HL-60/S4 treated with retinoic acid at 250 ng/mL for 4 days and 3 days (cell line): ENCODE measurements around the gene HEPACAM2.

Experiments used
- in situ Hi-C: fragments of 300-500 bp; cut with MboI; formaldehyde crosslinking; loops from 2 replicates; pipeline ENCODE4 v1.7.0; 2022; ENCODE audit warnings: low sequenced_read_pairs

HEPACAM2 gene

DNA sequence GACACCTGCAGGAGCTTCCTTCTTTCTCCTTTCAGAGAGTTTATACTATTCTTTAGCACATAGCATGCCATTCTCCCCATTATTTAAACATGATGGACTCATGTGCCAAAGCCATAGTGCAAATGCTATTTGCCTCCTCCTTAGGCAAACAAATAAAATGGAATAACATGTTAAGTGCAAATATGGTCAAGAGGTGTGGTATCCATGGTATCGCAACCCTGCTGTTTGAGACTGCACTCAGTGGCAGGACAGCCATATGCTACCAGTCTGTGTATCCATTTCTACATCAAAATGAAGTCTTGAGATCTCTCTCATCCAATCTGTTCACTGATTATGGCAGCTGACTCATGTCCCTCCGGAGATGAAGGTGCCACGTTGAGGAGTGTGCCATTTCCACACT is 22.8 kb downstream of the HEPACAM2 start:
- in situ Hi-C loops = no loop called here

DNA sequence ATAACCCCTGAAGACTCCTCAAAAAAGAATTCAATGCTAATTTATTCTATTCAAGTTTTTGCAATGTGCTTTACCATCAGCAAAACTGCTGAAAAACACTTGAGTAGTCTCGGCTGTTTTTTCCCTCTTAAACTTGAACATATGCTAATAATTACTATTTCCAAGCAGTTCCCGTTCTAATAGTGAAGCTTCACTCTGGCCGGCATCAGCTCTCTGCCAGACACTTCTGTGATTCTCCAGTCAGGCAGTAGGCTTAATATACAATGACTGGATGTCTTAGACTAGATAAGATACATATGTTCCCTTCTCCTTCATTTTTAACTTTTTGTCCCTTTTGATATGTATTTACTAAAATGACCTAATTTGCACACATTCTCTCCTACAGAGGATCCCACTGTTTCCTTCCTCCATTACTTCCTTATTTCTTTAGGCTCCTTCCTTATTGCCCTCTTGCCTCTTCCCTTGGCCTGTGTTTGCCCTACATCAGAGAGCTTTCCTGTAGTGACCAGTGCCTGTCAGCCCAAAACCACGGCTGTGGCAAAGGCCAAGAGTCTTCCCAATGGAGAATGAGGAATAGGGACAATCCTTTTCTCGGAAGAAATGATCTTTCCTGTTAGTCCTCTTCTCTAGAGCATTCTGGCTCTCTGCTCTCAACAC is 23.5 kb downstream of the HEPACAM2 start:
- in situ Hi-C loops = no loop called here

DNA sequence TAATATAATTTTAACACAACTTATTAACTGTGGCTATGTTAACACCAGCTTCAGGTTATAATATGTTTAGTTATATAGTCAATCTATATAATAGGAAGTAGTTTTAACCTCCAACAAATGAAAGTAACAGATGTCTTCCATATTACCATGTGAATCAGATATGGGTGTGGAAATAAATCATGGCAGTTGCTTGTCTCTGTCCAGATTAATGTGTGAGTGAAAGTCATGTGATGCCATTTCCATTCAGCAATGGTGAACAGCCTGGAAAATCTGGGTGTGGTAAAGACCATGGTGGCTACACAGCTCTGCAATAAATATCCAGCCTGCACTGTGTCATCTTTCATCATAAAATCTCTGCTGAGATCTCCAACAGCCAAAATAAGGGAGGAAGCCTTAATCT is 27.8 kb downstream of the HEPACAM2 start:
- in situ Hi-C loops = no loop called here

DNA sequence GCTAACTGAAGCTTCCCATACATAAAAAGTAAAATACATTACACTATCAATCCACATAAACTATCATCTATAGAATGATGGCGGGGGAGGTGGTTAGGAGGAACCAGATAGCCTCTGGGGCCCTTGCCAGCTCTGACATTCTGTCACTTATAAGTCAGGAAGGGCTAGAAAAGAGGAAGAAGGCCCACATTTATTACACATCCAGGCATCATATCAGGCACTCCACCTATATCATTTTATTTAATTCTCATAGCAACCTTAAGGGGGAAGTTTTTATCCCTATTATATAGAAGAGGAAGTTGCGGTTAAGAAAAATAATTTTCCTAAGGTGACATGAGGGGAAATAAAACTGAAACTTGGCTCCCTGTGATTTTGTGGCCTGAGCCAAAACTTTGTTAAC is 29.9 kb downstream of the HEPACAM2 start:
- in situ Hi-C loops = no loop called here

DNA sequence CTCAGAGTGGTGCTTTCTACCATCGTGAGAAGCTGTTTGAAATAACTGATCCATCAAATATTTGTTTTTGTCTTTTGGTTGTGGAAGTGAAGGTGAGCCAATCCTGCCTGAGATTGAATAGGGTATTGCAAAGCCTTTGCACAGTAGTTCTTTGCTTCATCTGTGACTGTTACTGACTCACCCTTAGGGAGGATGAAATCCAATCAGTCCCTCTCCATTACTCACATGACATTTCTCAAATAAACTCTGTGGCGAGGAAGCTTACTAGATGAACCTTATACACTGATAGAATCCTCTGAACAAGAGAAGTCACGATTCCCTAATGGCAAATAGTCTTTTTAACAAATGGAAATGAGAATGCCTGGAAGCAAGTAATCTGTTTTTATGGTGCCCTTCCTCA is 31.9 kb downstream of the HEPACAM2 start:
- in situ Hi-C loops = no loop called here

DNA sequence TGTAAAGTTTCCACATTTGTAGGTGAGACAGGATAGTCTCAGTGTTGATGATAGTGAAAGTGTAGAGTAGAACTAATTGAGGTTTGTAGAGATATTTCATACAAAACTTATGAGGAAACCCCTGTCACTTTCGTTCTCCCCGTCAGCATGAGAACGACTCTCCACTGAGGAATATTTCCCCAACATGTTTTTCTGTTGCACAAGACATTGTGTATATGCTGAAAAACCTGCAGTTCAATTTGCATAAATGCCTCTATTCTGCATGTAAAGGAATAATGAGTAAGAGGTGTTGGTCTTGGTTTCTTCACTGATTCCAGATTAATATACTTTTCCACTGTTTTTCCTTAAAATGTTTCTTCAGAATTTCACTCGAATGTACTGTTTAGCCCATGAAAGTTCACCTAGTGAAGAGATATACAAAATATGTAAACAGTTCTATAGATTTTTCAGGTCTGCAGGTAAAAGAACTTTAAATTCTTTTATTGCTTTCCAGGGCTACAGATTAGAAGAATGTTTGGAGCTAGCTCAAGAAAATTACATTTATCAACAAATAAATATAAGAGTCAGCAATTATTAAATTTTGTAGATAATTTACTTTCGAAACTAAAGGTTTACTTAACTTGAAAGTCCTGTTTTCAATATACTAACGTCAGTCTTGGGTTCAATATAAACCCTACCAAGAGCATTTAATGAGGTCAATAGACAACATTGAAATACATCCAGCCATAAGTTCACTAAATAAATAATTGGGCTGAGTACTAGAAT is 37.2 kb downstream of the HEPACAM2 start:
- in situ Hi-C loops = no loop called here

DNA sequence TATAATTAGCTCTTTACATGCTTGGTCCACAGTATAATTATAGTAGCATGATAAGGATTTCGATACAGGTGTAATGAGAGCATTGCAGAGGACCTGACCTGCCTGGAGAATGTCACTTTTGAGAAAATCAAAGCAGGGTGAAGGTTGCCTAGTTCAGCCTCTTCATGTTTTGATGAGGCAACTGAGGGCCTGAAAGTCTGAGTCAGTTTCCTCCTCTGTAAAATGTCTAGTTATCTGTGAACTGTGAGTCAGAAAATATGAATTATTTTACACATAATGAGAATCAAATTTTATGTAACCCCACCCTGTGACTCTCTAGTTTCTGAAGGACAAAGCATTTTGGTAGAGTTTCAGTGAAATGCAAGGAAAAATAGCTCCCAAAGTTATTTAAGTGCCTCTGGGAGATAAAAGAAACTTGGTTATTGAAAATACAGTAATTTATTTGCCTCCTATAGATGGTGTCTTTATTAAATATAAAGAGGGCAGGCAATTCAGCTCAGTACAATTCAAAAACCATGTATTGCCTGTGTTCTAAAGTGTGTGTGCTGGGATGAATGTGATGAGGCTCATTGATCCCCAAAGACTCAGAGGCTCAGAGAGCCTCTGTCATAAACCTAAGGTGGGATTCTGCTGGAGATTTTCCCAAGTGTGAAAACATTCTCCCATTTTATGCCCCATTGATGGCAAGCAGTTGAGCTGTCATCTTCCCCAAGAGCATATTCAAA is 40.8 kb downstream of the HEPACAM2 start:
- in situ Hi-C loops = no loop called here

DNA sequence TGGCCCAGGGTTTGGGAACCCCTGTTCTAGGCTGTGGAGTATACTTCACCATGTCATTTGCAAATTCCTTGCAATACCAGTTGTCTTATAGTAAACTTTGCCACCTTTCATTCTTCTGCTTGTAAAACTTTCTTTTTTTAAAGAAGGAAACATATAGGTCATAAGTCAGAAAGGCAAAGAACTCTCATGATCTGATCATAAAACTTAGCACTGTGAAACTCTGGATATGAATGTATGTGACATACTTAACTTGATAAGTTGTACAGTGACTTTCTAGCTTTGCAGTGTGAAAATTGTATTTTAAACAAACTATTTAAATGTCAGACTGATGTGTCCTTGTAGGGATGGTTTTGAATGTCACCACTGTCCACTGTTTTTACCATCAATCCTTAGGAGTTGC is 47.1 kb downstream of the HEPACAM2 start:
- in situ Hi-C loops = no loop called here

DNA sequence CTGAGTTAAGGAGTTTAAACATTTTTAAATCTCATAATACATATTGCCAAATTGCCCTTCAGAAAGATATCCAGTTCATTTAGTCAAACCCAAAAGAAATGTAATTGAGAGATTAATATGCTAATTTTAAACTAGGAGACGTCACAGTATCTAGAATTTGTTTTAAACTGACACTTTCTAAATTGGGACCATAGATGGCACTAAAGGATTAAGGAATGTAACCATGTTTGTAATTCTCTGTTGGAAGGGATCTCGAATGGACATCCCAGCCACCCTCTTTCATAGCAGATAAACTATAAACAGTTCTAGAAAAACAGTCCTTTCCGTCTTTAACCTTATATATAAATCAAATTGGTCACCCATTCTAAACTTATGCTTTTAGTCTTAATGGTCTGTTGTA is 48.1 kb downstream of the HEPACAM2 start:
- in situ Hi-C loops = no loop called here

DNA sequence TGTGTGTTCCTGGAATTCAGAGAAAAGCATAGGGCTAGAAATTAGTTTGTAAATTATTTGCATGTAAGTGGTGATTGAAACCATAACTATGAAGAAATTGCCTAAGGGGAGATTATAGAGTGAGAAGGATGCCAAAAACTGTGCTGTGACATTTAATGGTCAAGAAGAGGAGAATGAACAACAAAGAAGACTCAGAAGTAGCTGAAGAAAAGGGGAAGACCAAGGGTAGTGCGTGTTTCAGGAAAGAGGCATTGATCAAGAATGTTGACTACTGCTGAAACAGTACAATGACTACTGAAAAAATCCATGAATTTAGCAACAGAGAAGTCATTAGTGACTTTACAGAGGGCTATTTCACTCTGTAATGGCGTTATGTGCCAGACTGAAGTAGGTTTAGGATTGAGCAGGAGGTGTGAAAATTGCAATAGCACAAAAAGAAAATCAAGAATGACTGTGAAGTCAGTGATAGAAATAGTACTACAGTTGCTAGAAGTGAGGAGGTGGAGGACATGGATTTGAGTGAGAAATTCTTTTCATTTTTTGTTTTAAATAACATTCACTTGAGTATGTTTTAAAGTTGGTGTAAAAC is 49.2 kb downstream of the HEPACAM2 start:
- in situ Hi-C loops = no loop called here

DNA sequence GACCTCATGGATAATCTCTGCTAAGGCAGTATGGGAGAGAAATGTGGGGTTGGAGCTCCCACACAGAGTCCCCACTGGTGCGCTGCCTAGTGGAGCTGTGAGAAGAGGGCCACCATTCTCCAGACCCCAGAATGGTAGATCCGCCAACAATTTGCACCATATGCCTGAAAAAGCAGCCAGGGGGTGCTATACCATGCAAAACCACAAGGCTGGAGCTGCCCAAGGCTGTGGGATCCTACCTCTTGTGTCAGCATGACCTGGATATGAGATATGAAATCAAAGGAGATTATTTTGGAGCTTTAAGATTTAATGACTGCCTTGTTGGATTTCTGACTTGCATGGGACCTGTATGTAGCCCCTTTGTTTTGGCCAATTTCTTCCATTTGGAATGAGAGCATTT is 51.0 kb downstream of the HEPACAM2 start:
- in situ Hi-C loops = no loop called here

DNA sequence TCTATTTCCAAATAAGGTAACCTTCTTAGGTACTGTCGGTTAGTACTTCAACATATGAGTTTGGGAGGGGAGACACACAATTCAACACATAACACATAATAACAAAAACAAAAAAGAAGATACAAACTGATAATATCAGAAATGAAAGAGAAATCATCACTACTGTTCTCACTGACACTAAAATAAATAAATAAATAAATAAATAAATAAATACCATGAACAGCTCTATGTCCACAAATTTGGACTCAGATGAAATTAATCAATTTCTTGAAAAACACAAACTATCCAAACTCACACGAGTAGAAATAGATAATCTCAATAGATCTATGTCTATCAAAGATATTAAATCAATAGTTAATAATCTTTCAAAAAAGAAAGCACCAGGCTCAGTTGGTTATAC is 53.6 kb downstream of the HEPACAM2 start:
- in situ Hi-C loops = no loop called here

DNA sequence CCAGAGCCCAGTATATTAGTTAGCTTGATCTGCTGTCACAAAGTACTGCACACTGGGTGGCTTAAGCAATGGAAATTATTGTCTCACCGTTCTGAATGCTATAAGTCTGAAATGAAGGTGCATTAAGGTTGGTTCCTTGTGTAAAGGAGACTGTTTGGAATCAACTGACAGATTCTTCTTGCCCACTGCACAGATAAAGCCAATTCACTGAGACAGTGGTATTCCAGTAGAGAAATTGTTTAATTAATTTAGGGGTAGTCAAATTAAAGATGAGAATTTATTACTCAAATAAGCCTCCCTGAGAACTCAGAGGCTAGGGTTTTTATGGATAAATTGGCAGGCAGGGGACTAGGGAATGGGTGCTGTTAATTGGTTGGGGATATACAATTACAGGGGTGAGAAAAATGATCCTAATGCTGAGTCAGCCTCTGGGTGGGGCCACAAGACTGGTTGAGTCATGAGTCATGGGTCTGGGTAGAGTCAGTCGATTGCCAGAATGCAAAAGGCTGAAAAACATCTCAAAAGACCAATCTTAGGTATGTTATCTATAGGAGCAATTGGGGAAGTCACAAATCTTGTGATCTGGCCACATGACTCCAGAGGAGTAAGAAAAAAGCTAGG is 54.6 kb downstream of the HEPACAM2 start:
- in situ Hi-C loops = no loop called here

DNA sequence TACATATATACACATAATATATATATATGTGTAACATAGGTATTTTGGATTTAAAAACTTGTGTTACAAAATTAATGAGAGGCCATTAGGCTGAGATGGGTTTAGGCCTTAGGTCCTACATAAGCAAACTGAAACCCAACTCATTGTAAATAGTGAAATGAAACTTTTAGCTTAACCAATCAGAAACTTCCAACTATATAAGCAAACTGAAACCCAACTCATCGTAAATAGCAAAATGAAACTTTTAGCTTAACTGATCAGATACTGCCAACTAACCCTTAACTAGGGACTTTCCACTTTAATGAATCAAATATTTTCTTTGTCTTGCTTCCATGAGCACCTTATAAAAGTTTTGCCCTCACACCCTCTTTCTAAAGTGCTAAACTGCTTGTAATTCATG is 60.8 kb downstream of the HEPACAM2 start:
- in situ Hi-C loops = no loop called here

DNA sequence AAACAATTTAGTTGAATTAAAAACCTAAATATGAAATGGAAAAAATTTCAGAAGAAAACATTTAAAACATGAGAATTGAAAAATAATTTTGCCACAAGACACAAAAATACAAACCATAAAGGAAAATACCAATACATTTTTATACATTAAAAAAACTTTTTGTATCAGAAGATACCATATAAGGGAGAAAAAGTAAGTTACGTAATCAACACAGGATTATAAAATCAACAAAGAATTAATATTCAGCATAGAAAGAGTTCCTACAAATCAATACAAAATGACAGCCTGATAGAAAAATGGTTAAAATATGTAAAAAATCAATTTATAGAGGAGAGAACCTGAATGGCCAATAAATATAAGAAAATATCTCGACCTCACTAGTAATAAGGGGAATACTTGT is 61.5 kb downstream of the HEPACAM2 start:
- in situ Hi-C loops = no loop called here

DNA sequence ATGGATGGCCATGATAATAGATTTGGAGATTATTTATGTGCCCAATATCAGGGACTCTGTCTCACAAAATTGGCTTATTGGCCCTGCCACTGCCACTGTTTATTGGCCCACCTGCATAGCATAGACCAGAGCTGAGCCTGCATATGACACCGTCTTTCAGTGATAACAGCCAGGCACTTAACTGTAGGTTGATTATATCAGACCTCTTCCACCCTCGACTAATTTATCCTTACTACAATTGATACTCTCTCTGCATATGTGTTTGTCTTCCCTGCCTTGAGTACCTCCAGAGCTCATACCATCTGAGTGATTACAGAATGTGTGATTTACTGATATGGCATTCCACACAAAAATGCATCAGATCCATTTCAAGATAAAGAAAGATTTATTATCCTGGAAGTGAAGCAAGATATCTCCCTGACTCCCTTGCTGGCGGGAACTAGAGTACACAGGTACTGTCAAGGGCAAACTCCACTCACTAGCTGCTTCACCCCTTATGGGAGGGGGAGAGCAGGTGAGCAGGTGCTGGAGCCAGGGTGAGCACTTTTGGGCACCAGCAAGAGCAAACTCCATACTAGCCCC is 65.0 kb downstream of the HEPACAM2 start:
- in situ Hi-C loops = no loop called here

DNA sequence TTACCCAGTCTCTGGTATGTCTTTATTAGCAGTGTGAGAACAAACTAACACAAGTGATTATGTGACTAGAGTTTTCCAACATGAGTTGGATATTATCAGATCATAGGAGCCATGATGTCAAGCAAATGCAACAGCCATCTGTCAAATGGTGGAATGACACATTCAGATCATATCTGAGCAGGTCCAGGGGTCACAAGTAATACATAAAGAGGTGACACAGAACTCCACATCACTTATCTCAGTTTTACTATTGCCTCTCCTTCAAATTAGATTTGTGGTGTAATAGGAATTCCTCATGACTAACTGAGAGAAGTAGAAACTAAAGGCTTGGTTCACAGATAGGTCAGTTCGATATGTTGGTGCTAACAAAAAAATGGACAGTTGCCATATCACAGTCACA is 65.9 kb downstream of the HEPACAM2 start:
- in situ Hi-C loops = no loop called here

DNA sequence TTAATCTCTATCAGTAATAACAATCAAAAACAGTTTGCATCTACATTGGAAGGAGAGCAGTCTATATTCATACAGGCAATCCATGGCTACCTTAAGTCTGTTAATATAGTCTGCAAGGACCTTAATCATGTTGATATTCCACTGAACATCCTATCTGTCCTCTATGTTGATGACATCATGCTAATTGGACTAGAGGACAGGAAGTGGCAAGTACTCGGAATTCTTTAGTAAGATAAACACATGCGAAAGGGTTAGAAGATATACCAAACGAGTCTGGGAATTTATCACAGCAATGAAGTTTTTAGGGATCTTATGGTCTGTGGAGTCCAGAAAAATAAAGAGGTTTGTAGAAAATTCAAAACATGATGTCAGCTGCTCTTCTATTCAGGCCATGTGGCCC is 66.8 kb downstream of the HEPACAM2 start:
- in situ Hi-C loops = no loop called here

DNA sequence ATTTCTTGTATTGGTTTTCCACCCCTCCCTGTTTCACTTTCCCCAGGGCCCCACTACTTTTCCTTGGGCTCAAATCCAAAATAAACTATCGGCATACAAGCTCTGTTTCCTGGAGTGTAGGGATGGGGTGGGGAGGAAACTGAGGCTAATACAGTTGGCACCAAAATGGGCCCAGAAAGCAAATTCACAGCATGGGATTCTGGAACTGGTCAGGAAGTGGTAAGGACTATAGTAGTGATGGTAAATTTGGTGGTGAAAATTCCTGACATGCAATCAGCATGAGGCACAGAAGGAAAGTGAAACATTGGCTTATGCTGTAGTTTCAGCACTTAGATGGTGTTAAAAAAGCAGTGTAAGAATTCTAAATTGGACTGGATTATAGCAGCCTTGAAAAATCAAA is 69.4 kb downstream of the HEPACAM2 start:
- in situ Hi-C loops = no loop called here

DNA sequence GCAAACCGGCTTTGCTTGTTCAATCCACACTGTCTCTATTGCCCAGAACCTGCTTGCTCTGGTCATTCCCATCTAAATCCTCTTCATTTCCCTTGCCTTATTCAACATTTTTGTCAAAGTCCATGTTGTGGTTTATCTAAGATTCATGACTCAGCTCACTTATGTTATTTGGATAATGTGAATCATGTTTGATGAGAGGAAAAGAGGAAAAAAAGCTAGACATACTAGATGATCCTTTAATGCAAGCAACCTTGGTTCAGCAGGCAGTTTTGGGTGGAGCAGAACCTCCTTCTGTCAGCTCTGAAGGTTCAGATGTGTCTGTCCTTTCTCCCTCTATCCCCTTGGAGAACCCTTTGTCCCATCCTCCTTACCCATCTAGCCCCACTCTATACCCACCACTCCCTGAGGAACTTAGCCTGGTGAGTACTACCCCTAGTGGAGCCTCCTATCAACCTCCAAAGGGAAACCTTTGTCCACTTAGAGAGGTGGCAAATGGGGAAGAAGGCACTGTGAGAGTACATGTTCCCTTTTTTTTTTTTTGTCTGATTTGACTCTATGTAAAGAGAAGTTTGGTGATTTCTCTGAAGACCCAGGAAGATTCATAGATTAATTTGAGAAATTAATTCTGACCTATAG is 76.0 kb downstream of the HEPACAM2 start:
- in situ Hi-C loops = no loop called here
